SW 1271 (cell line): ENCODE results near the gene CD86.
"Not testable (repeated sequence)": the region's sequence is repeated elsewhere in the genome, so short reads cannot be mapped to it uniquely, and the experiment has no call there.

Experiments
- DNase-seq, 2 experiments: peaks; one replicate each; lab custom pipeline; 2025; lab: John Stamatoyannopoulos, UW

CD86 gene, protein sequence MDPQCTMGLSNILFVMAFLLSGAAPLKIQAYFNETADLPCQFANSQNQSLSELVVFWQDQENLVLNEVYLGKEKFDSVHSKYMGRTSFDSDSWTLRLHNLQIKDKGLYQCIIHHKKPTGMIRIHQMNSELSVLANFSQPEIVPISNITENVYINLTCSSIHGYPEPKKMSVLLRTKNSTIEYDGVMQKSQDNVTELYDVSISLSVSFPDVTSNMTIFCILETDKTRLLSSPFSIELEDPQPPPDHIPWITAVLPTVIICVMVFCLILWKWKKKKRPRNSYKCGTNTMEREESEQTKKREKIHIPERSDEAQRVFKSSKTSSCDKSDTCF

GRCh38 chr3:122055215-122055614 lies at the start of gene CD86:
CD86 (plus strand) TSS chr3:122055362; CDS start chr3:122055490, 128 bp downstream.
- no peak for DNase-seq

- DNase-seq, result no peak
Observed at GRCh38 chr3:122006267-122006666, 48.9 kb upstream of the CD86 start.

GRCh38 chr3:122008166-122008565 lies 47.0 kb upstream of the CD86 start:
- DNase-seq, result no peak

DNA sequence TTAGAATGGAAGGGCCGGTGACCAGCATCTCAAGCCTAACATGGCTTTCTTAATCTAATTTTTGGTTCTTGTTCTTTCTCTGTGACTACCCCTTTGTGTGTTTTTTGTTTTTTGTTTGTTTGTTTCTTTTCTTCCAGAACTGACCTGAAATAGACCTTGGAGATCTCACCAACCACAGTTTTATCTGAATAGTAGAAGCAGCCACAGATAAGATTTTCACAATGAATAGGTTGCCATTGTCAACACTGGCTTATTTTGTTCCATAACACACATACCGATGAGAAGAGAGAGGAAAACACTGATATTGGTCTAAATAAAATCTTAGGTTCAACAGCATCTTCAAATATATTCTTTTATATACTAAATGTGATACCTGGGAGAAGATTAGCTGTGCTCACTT lies 44.7 kb upstream of the CD86 start:
- no peak for DNase-seq

- no peak for DNase-seq
Observed at GRCh38 chr3:122011396-122011795, 43.8 kb upstream of the CD86 start.

- no peak for DNase-seq
Observed at GRCh38 chr3:122012821-122013220, 42.3 kb upstream of the CD86 start.

GRCh38 chr3:122013448-122013925 lies 41.7 kb upstream of the CD86 start:
- DNase-seq, result no peak

DNA sequence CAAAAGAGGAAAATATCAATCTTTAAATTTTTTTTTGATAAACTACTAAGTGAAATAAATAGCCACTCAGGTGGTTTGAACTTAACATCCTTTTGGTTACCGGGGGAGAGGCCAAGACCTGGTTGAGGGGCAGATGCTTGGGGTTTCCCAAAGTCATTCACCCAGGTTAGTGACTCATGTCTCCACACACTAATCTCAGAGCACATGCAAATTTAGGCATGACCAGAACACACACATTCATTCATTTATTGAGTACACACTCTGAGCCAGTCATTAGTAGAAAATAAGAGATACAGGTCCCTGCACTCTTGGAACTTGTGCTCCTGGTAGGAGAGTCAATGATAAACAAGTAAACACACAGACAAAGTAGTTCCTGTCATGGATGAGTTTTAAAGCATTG lies 40.4 kb upstream of the CD86 start:
- no peak for DNase-seq

- no peak for DNase-seq
Observed at GRCh38 chr3:122019493-122019892, 35.7 kb upstream of the CD86 start.

DNA sequence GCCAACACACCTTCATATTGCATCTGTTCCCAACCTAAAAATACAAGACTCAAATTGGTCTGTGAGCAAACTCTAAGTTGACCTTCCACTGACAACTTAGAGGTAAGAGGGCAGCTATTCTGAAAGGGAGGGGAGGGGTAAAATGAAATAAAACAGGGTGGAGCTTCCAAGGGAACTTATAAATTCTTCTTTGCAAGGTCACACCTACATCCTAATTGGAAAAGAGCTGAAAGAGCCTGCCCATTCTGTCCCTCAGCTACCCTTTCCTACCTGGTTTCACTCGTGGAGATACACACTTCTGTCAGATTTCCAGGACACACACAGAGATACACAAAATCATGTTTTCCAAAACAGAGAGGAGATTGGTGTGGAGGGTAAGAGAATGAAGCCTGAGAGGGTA lies 34.1 kb upstream of the CD86 start:
- no peak for DNase-seq

- no peak for DNase-seq
Observed at GRCh38 chr3:122021811-122022401, 33.3 kb upstream of the CD86 start, which contains the start of gene ILDR1. ILDR1 (minus strand) TSS chr3:122022247; CDS start chr3:122022077, 170 bp downstream.

DNA sequence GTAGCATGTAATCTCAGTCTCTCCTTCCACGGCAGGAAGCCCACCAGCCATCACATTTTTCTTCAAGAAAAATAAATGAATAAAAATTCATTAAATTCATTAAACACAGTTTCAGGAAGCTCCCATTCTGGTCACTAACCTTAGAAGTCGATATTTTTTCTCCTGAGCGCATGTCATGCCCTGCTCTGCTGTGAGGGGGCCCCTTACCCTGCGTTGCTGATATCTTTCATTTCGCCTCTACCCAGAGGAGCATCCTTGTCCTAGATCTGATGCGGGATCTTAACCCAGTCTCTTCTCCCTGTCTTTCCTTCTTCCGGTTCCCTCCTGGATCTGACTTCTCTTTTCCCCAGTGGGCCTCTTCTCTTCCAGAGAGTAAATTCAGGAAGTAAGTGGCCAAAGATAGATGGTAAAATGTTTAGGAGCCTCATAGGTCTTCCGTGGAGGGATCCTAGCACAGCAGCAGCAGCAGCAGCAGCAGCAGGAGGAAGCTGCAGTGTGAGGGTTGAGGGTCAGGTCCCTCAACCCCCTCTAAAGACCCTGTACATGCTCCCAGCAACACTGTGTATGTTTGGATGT lies 31.7 kb upstream of the CD86 start:
- no peak for DNase-seq

GRCh38 chr3:122024800-122025199 lies 30.4 kb upstream of the CD86 start:
- DNase-seq, result no peak

- no peak for DNase-seq
Observed at GRCh38 chr3:122025296-122025695, 29.9 kb upstream of the CD86 start.

GRCh38 chr3:122030381-122031122 lies 24.6 kb upstream of the CD86 start:
- DNase-seq, result no peak

DNA sequence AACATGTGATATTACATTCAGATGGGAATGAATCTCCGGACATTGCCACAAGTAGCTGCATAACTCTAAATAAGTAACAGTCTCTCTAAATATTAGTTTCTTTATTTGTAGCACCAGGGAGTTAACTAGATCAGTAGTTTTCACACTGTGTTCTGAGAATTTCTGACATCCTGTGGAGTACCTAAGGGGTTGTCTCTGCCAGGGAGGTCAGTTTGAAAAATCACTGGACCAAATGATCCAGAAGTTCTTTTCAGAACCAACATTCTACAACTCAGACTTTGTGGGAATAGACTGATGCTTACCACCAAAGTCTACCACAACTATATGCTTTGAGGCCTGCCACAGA lies 24.1 kb upstream of the CD86 start:
- no peak for DNase-seq

GRCh38 chr3:122032531-122032930 lies 22.6 kb upstream of the CD86 start:
- no peak for DNase-seq

- DNase-seq, result no peak
Observed at GRCh38 chr3:122033023-122033422, 22.1 kb upstream of the CD86 start.

GRCh38 chr3:122047296-122047695 lies 7.9 kb upstream of the CD86 start:
- DNase-seq, result not testable (repeated sequence)

- not testable (repeated sequence) for DNase-seq
Observed at GRCh38 chr3:122047773-122048172, 7.4 kb upstream of the CD86 start.

DNA sequence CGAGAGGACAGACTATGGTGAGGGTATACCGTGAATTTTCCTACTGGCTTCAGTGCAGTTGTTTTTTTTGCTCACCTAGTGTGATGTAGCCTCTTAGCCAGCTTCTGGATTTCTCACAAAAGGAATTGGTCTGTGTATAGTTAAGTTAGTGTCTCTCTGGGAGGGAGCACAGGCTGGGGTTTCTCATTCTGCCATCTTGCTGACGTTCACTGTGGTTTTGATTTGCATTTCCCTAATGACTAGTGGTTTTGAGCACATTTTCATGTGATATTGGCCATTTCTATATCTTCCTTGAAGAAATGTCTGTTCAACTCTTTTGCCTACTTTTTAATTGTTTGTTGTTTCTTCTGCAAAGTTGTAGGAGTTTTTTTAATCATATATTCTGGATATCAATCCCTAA lies 2.2 kb upstream of the CD86 start:
- DNase-seq, result no peak

DNA sequence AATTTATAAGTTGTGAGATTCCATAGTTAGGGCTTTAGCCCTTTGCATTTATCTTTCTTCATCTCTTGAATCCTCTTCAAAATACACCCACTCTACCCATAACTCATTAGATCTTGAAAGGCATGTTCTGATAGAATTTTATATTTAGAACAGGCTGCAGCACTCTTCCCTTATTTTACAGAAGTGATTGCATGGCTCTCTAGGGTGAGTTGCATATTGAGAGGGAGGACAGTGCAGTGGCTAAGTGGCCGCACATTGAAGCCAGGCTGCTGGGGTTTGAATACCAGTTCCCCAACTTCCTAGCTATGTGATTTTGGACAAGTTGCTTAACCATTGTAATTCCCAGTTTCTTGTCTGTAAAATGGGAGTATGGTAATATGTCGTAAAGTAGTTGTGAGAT lies 2.5 kb downstream of the CD86 start:
- DNase-seq, result no peak

- no peak for DNase-seq
Observed at GRCh38 chr3:122058294-122058693, 3.1 kb downstream of the CD86 start.
